Left lung (tissue), 10 donors: ENCODE results near the gene PLA2G4A. TPM values are rescaled to one million over a fixed set of nuclear protein-coding genes. Genes with fewer than 3 reads are reported as not detected.

Experiments
- ATAC-seq: fragments of 200-7000 bp; cut with Tn5 transposase; one replicate; pipeline ENCODE4 v1.9.1; 2020; ENCODE audit warnings: moderate library complexity
- DNase-seq, 4 donors: peaks; one replicate each; pipeline ENCODE4 v3.0.0-alpha.2; 2013 to 2020
- H3K27ac ChIP-seq, 2 donors: fragments of 200-600 bp; sonication (generic) in 1 of 2; one replicate each; pipeline versions ENCODE4 v1.5.0 to v1.8.0; 2020 to 2021
- H3K27me3 ChIP-seq, 2 donors: fragments of 200-600 bp; sonication (generic) in 1 of 2; one replicate each; pipeline versions ENCODE4 v1.5.0 to v1.8.0; 2020 to 2021
- H3K36me3 ChIP-seq, 2 donors: fragments of 200-600 bp; sonication (generic) in 1 of 2; one replicate each; pipeline versions ENCODE4 v1.5.0 to v1.8.0; 2020 to 2021
- H3K4me1 ChIP-seq, 2 donors: fragments of 200-600 bp; one replicate each; pipeline ENCODE4 v1.8.0; 2021
- H3K4me3 ChIP-seq, 2 donors: fragments of 200-600 bp; sonication (generic) in 1 of 2; one replicate each; pipeline versions ENCODE4 v1.5.0 to v1.8.0; 2020 to 2021; ENCODE audit warnings: mild to moderate bottlenecking in 1 of 2
- H3K9me3 ChIP-seq, 2 donors: fragments of 200-600 bp; sonication (generic) in 1 of 2; one replicate each; pipeline versions ENCODE4 v1.5.0 to v1.8.0; 2020 to 2021
- CTCF ChIP-seq, 2 donors: fragments of 200-600 bp; sonication (generic) in 1 of 2; IDR thresholded peaks; one replicate each; pipeline versions ENCODE4 v1.5.0 to v1.8.0; 2021; ENCODE audit warnings: antibody characterized with exemption in 2 of 2
- intact Hi-C, 2 donors: fragments of 100-400 bp; cut with DNase I; formaldehyde crosslinking; loops; one replicate each; pipeline versions ENCODE4 v1.11.2 to v1.14.2; 2022
- polyA plus RNA-seq, 6 donors: library from polyadenylated mRNA; unstranded; fragments of 120-200 nt; gene quantifications; one replicate each; pipeline ENCODE4 v1.2.1, GENCODE V29; 2013; ENCODE audit not compliant: insufficient read length in 6 of 6
- total RNA-seq, 2 donors: library from RNA; stranded (reverse); fragmentation: NEBNext Ultra II Directional; extraction: Animal tissue kit (Norgen Biotek cat#: 25700); gene quantifications; one replicate each; pipeline ENCODE4 v1.2.1, GENCODE V29; 2021
- donor health status: DM: no; HTN: yes; CAD: no.
- donor health status: DM: no; HTN: no; CAD: no.

PLA2G4A gene
- total and polyA plus RNA-seq, 8 donors = 8.2 to 13.9 (median 10.4) TPM

- TF ChIP-seq CTCF (IDR thresholded peaks at IDR 0.05) = no peak
- intact Hi-C loops = no loop called here
- Histone ChIP-seq H3K27me3 (no peaks in the 10 kb centered on the region), H3K36me3 (peaks cover 0 to 7% of the 10 kb centered on the region in 2 donors), H3K9me3 (no peaks in the 10 kb centered on the region), H3K4me3 (no peak overlapping the region), H3K4me1 (no peaks in the 10 kb centered on the region), H3K27ac (no peak overlapping the region)
- no peak for ATAC-seq
- no peak for DNase-seq
Measured at GRCh38 chr1:186949173-186949572, 120.4 kb downstream of the PLA2G4A start.

- no peak for ATAC-seq
Measured at GRCh38 chr1:186950547-186950946, 121.8 kb downstream of the PLA2G4A start.

GRCh38 chr1:186953876-186954275 is 125.1 kb downstream of the PLA2G4A start:
- Histone ChIP-seq H3K9me3 (no peaks in the 10 kb centered on the region), H3K27ac (no peak overlapping the region), H3K27me3 (no peaks in the 10 kb centered on the region), H3K4me3 (no peak overlapping the region), H3K4me1 (no peaks in the 10 kb centered on the region), H3K36me3 (peaks cover 0 to 11% of the 10 kb centered on the region in 2 donors)
- ATAC-seq = no peak
- DNase-seq = no peak
- intact Hi-C loops = no loop called here
- TF ChIP-seq CTCF (IDR thresholded peaks at IDR 0.05) = no peak

More at GRCh38 chr1:186950547-186950946, 121.8 kb downstream of the PLA2G4A start:
- no peaks in the 10 kb centered on the region for H3K27me3 ChIP-seq
- intact Hi-C loops = no loop called here
- H3K9me3 ChIP-seq = no peaks in the 10 kb centered on the region
- DNase-seq = no peak
- TF ChIP-seq CTCF (IDR thresholded peaks at IDR 0.05) = no peak
- peaks cover 0 to 7% of the 10 kb centered on the region in 2 donors for H3K36me3 ChIP-seq
- H3K27ac ChIP-seq = no peak overlapping the region
- no peaks in the 10 kb centered on the region for H3K4me1 ChIP-seq
- H3K4me3 ChIP-seq = no peak overlapping the region

- intact Hi-C loops = no loop called here
- Histone ChIP-seq H3K4me1 (no peaks in the 10 kb centered on the region), H3K27me3 (no peaks in the 10 kb centered on the region), H3K9me3 (no peaks in the 10 kb centered on the region), H3K27ac (no peak overlapping the region), H3K4me3 (no peak overlapping the region), H3K36me3 (peaks cover 0 to 4% of the 10 kb centered on the region in 2 donors)
- no peak for TF ChIP-seq CTCF (IDR thresholded peaks at IDR 0.05)
- DNase-seq (no peak), ATAC-seq (no peak)
Measured at GRCh38 chr1:186957314-186957713, 128.6 kb downstream of the PLA2G4A start.

- peaks cover 0 to 4% of the 10 kb centered on the region in 2 donors for H3K36me3 ChIP-seq
- no peak overlapping the region for H3K4me3 ChIP-seq
- ATAC-seq = peak; percentile 36
- no peak overlapping the region for H3K27ac ChIP-seq
- H3K27me3 ChIP-seq = no peaks in the 10 kb centered on the region
- H3K4me1 ChIP-seq = no peaks in the 10 kb centered on the region
- no peaks in the 10 kb centered on the region for H3K9me3 ChIP-seq
- intact Hi-C loops = no loop called here
- DNase-seq = no peak
- TF ChIP-seq CTCF (IDR thresholded peaks at IDR 0.05) = no peak
Measured at GRCh38 chr1:186958520-186958919, 129.8 kb downstream of the PLA2G4A start.
